ENCODE data around the gene SMARCD1.

SMARCD1 gene

DNA sequence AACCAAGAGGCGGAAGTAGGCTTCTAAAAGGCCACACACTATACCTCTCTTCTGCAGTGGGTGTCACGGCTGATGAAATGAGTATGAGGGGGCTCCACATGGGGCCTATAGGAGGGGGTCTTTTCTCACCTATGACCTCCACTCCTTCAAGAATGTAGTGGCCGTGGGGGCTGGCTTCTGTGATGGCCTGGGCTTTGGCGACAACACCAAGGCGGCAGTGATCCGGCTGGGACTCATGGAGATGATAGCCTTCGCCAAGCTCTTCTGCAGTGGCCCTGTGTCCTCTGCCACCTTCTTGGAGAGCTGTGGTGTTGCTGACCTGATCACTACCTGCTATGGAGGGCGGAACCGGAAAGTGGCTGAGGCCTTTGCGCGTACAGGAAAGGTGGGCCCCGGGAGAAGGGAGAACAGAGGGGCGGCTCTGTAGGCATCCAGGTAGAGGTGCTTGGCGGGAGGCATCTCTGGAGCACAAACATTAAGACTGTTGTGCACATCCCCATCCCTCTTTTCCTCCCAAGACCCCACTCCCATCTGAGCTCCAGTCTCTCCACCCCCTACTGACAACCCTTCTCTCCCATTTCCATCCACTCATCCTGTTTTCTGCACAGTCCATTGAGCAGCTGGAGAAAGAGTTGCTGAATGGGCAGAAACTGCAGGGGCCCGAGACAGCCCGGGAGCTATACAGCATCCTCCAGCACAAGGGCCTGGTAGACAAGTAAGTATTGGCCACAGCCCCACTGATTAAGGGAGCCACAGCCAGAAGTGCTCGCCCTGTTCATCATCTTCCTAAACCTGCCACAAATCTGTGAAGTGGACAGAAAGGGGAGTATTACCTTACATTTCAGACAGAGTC, 22.5 kb downstream of the SMARCD1 start:
- TF ChIP-seq, protein P1, sequence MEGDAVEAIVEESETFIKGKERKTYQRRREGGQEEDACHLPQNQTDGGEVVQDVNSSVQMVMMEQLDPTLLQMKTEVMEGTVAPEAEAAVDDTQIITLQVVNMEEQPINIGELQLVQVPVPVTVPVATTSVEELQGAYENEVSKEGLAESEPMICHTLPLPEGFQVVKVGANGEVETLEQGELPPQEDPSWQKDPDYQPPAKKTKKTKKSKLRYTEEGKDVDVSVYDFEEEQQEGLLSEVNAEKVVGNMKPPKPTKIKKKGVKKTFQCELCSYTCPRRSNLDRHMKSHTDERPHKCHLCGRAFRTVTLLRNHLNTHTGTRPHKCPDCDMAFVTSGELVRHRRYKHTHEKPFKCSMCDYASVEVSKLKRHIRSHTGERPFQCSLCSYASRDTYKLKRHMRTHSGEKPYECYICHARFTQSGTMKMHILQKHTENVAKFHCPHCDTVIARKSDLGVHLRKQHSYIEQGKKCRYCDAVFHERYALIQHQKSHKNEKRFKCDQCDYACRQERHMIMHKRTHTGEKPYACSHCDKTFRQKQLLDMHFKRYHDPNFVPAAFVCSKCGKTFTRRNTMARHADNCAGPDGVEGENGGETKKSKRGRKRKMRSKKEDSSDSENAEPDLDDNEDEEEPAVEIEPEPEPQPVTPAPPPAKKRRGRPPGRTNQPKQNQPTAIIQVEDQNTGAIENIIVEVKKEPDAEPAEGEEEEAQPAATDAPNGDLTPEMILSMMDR (IDR thresholded peaks at IDR 0.05; ENCODE audit: low read depth, low read length, missing control alignments) = no peak
- H3K36me3 ChIP-seq (replicated peaks) = no peaks in the 10 kb centered on the region
- H3K4me3 ChIP-seq (ENCODE audit: low read depth, low read length) = no peak overlapping the region
- in situ Hi-C loops (cut with HindIII; ENCODE audit: low pct_ligation_motif_present, low sequenced_read_pairs) = no loop called here
- no peaks in the 10 kb centered on the region for H3K27me3 ChIP-seq (replicated peaks)
- no peak for DNase-seq
- no peak overlapping the region for H3K27ac ChIP-seq

DNA sequence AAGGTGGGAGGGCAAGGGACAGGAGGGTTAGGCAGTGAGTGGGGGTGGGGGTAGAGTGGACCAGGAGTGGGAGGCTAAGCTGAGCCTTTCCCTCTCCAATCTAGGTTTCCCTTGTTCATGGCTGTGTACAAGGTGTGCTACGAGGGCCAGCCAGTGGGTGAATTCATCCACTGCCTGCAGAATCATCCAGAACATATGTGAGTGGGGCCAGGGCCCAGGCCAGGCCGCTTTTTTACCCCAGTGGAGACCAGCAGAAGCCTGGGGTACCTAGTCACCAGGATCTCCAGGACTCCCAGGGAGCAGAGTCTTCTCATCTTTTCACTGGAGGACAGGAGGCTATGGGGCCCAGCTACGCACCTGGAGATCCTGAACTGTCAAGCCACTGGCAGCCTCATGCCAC, 24.2 kb downstream of the SMARCD1 start:
- Histone ChIP-seq H3K4me3 (ENCODE audit: low read depth, low read length) (no peak overlapping the region), H3K27ac (no peak overlapping the region)
- in situ Hi-C loops (cut with HindIII; ENCODE audit: low pct_ligation_motif_present, low sequenced_read_pairs) = no loop called here

DNA sequence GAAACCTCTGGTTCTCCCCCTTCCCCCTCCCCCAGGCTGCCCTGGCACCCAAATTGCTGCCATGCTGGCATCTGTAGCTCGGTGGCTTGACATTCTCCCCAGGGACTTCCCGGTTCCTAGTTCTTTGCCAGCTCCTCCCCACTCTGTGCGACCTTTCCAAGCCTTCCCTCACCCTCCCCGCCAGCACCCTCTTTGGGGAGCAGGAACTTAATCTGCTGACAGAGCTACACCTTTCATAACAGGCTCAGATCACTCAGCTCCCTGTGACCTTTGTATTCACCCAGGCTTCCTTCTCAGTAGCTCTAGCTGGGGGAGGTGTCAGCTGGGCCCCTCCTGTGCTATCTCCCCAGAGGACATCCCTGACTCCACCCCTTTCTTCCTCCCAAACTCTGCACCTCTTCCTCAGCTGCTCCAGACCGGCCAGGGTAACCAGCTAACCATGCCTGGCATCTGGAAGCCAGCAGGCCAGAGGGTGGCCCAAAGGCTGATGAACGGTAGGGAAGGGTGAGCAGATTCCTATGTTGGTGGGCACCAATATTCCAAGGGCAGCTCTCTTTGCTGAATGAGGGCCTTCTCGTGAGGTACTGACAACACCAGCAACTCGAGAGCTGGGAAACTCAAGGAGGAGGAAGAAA, 25.1 kb downstream of the SMARCD1 start:
- TF ChIP-seq, protein P1 (IDR thresholded peaks at IDR 0.05; ENCODE audit: low read depth, low read length, missing control alignments) = no peak
- DNase-seq = no peak
- in situ Hi-C loops (cut with HindIII; ENCODE audit: low pct_ligation_motif_present, low sequenced_read_pairs) = no loop called here
- Histone ChIP-seq H3K27ac (no peak overlapping the region), H3K4me3 (ENCODE audit: low read depth, low read length) (no peak overlapping the region), H3K27me3 (replicated peaks) (no peaks in the 10 kb centered on the region), H3K36me3 (replicated peaks) (no peaks in the 10 kb centered on the region)

More for the DNA sequence above, 24.2 kb downstream of the SMARCD1 start:
- TF ChIP-seq, protein P1 (IDR thresholded peaks at IDR 0.05; ENCODE audit: low read depth, low read length, missing control alignments) = no peak
- Histone ChIP-seq H3K27me3 (replicated peaks) (no peaks in the 10 kb centered on the region), H3K36me3 (replicated peaks) (no peaks in the 10 kb centered on the region)
- DNase-seq = no peak

DNA sequence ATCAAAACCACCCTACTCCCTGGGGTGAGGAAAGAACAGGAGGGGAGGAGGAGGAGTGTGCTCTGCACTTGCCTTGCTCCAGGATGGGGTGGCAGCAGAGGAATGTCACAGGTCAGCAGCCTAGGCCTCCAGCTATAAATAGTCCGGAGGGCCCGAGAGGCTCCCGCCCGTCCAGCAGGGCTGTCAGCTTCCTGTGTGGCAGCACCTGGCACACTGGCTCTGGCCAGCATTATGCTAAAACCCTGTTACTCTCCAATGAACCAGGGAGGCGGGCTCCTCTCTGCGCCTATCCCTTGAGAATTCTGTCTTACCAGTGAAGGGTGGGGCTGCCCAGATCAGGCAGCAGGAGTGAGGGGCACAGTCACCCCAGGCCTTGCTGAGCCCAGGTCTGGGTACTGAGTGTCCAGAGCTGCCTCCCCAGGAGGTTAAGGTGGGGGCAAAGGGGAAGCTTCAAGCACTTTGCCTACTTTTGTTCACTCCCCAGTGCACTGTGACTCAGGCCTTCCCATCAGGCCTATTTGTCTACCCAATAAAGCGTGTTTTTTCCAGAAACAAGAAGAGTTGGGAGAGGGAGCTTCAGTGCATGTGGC, 25.7 kb downstream of the SMARCD1 start:
- no peaks in the 10 kb centered on the region for H3K27me3 ChIP-seq (replicated peaks)
- peak overlapping the region; percentile 49 for H3K4me3 ChIP-seq (ENCODE audit: low read depth, low read length)
- peak overlapping the region; percentile 7 for H3K27ac ChIP-seq
- in situ Hi-C loops (cut with HindIII; ENCODE audit: low pct_ligation_motif_present, low sequenced_read_pairs) = no loop called here
- no peaks in the 10 kb centered on the region for H3K36me3 ChIP-seq (replicated peaks)
- DNase-seq = no peak
- TF ChIP-seq, protein P1 (IDR thresholded peaks at IDR 0.05; ENCODE audit: low read depth, low read length, missing control alignments) = no peak

DNA sequence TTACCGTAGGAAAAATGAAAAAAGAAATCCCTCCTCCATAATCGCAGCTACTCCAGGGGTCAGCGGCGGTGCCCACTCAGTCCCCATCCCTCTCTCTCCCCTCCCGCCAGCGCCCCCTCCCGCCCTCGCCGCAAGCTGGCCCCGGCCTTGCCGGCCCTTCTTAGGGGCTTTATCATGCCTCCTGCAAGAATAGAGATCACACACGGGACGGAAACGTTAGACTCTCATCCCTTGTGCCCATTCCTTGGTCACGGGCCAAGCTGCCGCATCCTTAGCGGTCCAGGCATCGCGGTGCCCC, 26.2 kb downstream of the SMARCD1 start:
- Histone ChIP-seq H3K36me3 (replicated peaks) (peaks cover 3% of the 10 kb centered on the region), H3K27me3 (replicated peaks) (no peaks in the 10 kb centered on the region), H3K4me3 (ENCODE audit: low read depth, low read length) (peak overlapping the region; percentile 49), H3K27ac (no peak overlapping the region)
- in situ Hi-C loops (cut with HindIII; ENCODE audit: low pct_ligation_motif_present, low sequenced_read_pairs) = no loop called here
- no peak for DNase-seq
- TF ChIP-seq, protein P1 (IDR thresholded peaks at IDR 0.05; ENCODE audit: low read depth, low read length, missing control alignments) = no peak

Measured in brain microvascular endothelial cell (primary cell).